Progenitor cell of endocrine pancreas (in vitro differentiated cells): Measurements from ENCODE around the gene TMEM187. TPM values are rescaled to one million over a fixed set of nuclear protein-coding genes. Genes with fewer than 3 reads are reported as not detected.

ENCODE experiments used
- DNase-seq: peaks from one replicate; pipeline ENCODE4 v3.0.0; 2021; ENCODE audit warnings: low spot score; ENCODE audit not compliant: unreplicated experiment
- H3K27ac Mint-ChIP-seq: 2 replicates; pipeline ENCODE4 v1.8.0; 2021; ENCODE audit warnings: mild to moderate bottlenecking, moderate library complexity, mixed read lengths
- H3K27me3 Mint-ChIP-seq: 2 replicates; pipeline ENCODE4 v1.8.0; 2021; ENCODE audit warnings: mixed read lengths
- H3K36me3 Mint-ChIP-seq: 2 replicates; pipeline ENCODE4 v1.8.0; 2022; ENCODE audit warnings: mixed read lengths; ENCODE audit not compliant: insufficient read depth
- H3K4me1 Mint-ChIP-seq: 2 replicates; pipeline ENCODE4 v1.8.0; 2021; ENCODE audit warnings: low read depth, mixed read lengths
- H3K4me3 Mint-ChIP-seq: 2 replicates; pipeline ENCODE4 v1.8.0; 2021; ENCODE audit warnings: low read depth, mild to moderate bottlenecking, moderate library complexity, mixed read lengths
- H3K9me3 Mint-ChIP-seq: 2 replicates; pipeline ENCODE4 v1.8.0; 2021; ENCODE audit warnings: low read depth, mixed read lengths
- CTCF ChIP-seq: fragments of 200-600 bp; sonication (generic); IDR thresholded peaks from one replicate; pipeline ENCODE4 v1.5.0; 2021; ENCODE audit warnings: antibody characterized with exemption, mild to moderate bottlenecking; ENCODE audit not compliant: unreplicated experiment
- total RNA-seq: library from RNA; stranded (reverse); gene quantifications from 2 replicates; pipeline ENCODE4 v1.2.1, GENCODE V29; 2021

Gene TMEM187
- total RNA-seq, 1 donor from 2014 or later = 11.7 TPM

DNA sequence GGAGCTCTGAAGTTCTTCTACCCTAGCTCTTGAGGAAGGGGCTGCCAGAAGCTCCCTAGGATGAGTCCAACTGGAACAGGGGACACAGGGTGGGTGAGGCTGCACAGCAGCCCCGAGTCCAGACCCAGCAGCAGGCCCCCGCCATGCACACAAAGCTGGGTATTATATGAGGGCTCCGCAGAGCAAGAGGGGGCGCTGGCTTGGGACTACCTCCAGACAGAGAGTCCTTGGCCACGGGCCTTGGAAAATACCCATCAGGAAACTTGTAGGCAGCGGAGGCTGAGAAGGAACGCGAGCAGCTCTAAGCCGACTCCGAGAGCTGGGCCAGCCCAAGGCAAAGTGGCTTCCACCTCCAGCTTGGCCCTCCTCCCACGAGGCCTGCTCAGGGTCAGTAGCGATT lies 9.0 kb upstream of the TMEM187 start:
- no peak for TF ChIP-seq CTCF
- Mint-ChIP-seq H3K27ac (no peak overlapping the region), H3K9me3 (no peaks in the 10 kb centered on the region), H3K36me3 (peaks cover 8% of the 10 kb centered on the region), H3K4me3 (no peak overlapping the region), H3K27me3 (no peaks in the 10 kb centered on the region), H3K4me1 (peaks cover 14% of the 10 kb centered on the region)
- DNase-seq = no peak

GRCh38 chrX:153964105-153964504 lies 8.4 kb upstream of the TMEM187 start:
- peaks cover 17% of the 10 kb centered on the region for H3K4me1 Mint-ChIP-seq
- no peaks in the 10 kb centered on the region for H3K9me3 Mint-ChIP-seq
- no peak for DNase-seq
- H3K27me3 Mint-ChIP-seq = no peaks in the 10 kb centered on the region
- H3K36me3 Mint-ChIP-seq = peaks cover 8% of the 10 kb centered on the region
- no peak overlapping the region for H3K27ac Mint-ChIP-seq
- no peak for TF ChIP-seq CTCF
- H3K4me3 Mint-ChIP-seq = no peak overlapping the region

GRCh38 chrX:153965406-153965805 lies 7.1 kb upstream of the TMEM187 start:
- Mint-ChIP-seq H3K4me3 (no peak overlapping the region), H3K36me3 (peaks cover 5% of the 10 kb centered on the region), H3K9me3 (no peaks in the 10 kb centered on the region)

DNA sequence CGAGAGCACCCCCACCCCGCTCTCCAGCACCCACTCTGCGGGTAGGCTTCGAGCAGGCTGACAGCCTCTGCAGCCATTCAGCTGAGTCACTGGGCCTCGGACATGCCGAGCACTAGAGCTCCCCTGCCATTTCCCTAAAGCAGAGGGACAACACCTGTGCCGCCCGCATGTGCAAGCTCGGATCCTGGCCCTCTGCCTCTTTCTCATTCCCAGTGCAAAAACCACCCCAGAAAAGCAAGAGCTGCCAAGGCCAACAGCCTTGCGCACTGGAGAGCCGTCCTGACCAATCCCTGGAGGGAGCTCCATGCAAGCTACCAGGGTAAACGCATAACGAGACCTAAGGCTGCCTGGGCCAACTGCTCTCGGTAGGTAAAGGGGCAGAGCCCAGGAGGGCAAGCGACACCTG lies 6.3 kb upstream of the TMEM187 start:
- Mint-ChIP-seq H3K9me3 (no peaks in the 10 kb centered on the region), H3K4me3 (no peak overlapping the region), H3K4me1 (peaks cover 22% of the 10 kb centered on the region), H3K27ac (no peak overlapping the region), H3K36me3 (peaks cover 2% of the 10 kb centered on the region), H3K27me3 (no peaks in the 10 kb centered on the region)
- DNase-seq = no peak
- TF ChIP-seq CTCF = no peak

More at GRCh38 chrX:153965406-153965805, 7.1 kb upstream of the TMEM187 start:
- DNase-seq = no peak
- Mint-ChIP-seq H3K27ac (no peak overlapping the region), H3K4me1 (peaks cover 22% of the 10 kb centered on the region), H3K27me3 (no peaks in the 10 kb centered on the region)
- no peak for TF ChIP-seq CTCF

DNA sequence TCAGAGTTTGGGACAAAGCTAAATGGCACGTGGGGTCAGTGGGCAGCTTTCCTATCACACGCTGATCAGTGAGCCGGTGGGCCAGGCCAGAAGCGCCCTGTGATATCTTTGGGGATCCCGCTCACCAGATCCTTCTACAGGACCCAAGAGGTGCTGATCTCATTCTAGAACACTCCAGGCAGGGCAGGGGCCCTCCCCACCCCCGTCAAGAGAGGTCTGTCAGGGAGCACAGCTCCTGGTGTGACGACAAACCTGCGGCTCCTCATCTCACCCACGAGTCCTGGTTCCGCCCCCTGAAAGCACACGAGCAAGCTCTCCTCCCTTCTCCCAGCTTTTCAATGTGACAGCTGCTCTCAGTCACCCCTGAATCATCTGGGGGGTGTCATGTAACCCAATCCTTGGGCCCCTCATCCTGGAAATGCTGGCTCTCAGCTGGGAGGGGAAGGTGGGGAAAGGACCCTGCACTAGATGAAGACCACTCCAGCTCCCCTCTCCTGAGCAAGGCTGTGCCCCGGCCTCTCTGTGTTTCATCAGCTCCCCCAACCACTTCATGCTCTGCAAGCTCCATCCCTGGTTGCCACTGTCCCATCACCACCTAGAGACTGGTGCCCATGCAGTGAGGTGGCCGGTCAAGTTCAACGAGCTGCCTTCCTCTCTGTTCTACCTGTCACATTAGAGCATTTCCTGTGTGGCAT lies 5.6 kb upstream of the TMEM187 start:
- Mint-ChIP-seq H3K9me3 (no peaks in the 10 kb centered on the region), H3K4me1 (peaks cover 22% of the 10 kb centered on the region), H3K4me3 (no peak overlapping the region), H3K36me3 (peaks cover 2% of the 10 kb centered on the region), H3K27ac (no peak overlapping the region), H3K27me3 (no peaks in the 10 kb centered on the region)
- DNase-seq = no peak
- TF ChIP-seq CTCF = no peak
